Large intestine (tissue), 12 donors: Measurements from ENCODE around the gene NDUFA12. TPM values are rescaled to one million over a fixed set of nuclear protein-coding genes. Genes with fewer than 3 reads are reported as not detected.

Experiments
- DNase-seq, 2 donors: peaks; one replicate each; pipeline versions ENCODE4 v3.0.0 to v3.0.0-alpha.2; 2013
- H3K27ac ChIP-seq: one replicate; pipeline ENCODE4 v1.5.1; 2013; ENCODE audit warnings: low read length
- H3K27me3 ChIP-seq: 2 replicates; pipeline ENCODE4 v1.6.1; 2013; ENCODE audit warnings: low read length; ENCODE audit not compliant: control insufficient read depth, insufficient read depth
- H3K36me3 ChIP-seq: 2 replicates; pipeline ENCODE4 v1.6.1; 2013; ENCODE audit warnings: low read length; ENCODE audit not compliant: control insufficient read depth, insufficient read depth
- H3K4me1 ChIP-seq: one replicate; pipeline ENCODE4 v1.6.1; 2013; ENCODE audit warnings: low read length; ENCODE audit not compliant: control insufficient read depth, insufficient read depth
- H3K4me3 ChIP-seq: one replicate; pipeline ENCODE4 v1.5.1; 2013; ENCODE audit warnings: low read length
- H3K9me3 ChIP-seq: one replicate; pipeline ENCODE4 v1.6.1; 2013; ENCODE audit warnings: mild to moderate bottlenecking, low read depth, low read length, moderate library complexity; ENCODE audit not compliant: control insufficient read depth
- whole genome bisulfite sequencing: methylation state at CpG from one replicate; pipeline ENCODE4 v1.1.5; 2013; ENCODE audit warnings: low lambda C conversion rate; ENCODE audit not compliant: insufficient coverage; 5-methylcytosine and 5-hydroxymethylcytosine counted together
- long read RNA-seq, 11 donors: transcript quantifications; one replicate each; lab custom pipeline, GENCODE V29; 2026
- polyA plus RNA-seq: library from polyadenylated mRNA; unstranded; fragments of 120-200 nt; gene quantifications from one replicate; pipeline ENCODE4 v1.2.1, GENCODE V29; 2013

The NDUFA12 gene
- 106 TPM for polyA plus RNA-seq
- long read RNA-seq, donor 1, transcript NDUFA12-201 (4 exons, 635 nt), result major isoform, 62 of 83 reads
- long read RNA-seq, donor 1, partial matches to known transcripts, result 16 of 83 reads
- long read RNA-seq, donor 1, other reads (novel, unspliced or antisense), result 0 of 83 reads
- long read RNA-seq, donor 2, transcript NDUFA12-201 (4 exons, 635 nt), result major isoform, 120 of 154 reads
- long read RNA-seq, donor 2, partial matches to known transcripts, result 30 of 154 reads
- long read RNA-seq, donor 2, other reads (novel, unspliced or antisense), result 0 of 154 reads
- long read RNA-seq, donor 3, result 0 reads
- long read RNA-seq, donor 4, transcript NDUFA12-201 (4 exons, 635 nt), result major isoform, 14 of 16 reads
- long read RNA-seq, donor 4, partial matches to known transcripts, result 0 of 16 reads
- long read RNA-seq, donor 4, other reads (novel, unspliced or antisense), result 0 of 16 reads
- long read RNA-seq, donor 5, transcript NDUFA12-201 (4 exons, 635 nt), result major isoform, 60 of 68 reads
- long read RNA-seq, donor 5, partial matches to known transcripts, result 5 of 68 reads
- long read RNA-seq, donor 5, other reads (novel, unspliced or antisense), result 0 of 68 reads
- long read RNA-seq, donor 6, transcript NDUFA12-201 (4 exons, 635 nt), result major isoform, 105 of 168 reads
- long read RNA-seq, donor 6, partial matches to known transcripts, result 58 of 168 reads
- long read RNA-seq, donor 6, other reads (novel, unspliced or antisense), result 0 of 168 reads
- long read RNA-seq, donor 7, transcript NDUFA12-201 (4 exons, 635 nt), result major isoform, 69 of 95 reads
- long read RNA-seq, donor 7, partial matches to known transcripts, result 22 of 95 reads
- long read RNA-seq, donor 7, other reads (novel, unspliced or antisense), result 0 of 95 reads
- long read RNA-seq, donor 8, transcript NDUFA12-201 (4 exons, 635 nt), result major isoform, 163 of 256 reads
- long read RNA-seq, donor 8, partial matches to known transcripts, result 88 of 256 reads
- long read RNA-seq, donor 8, other reads (novel, unspliced or antisense), result 0 of 256 reads
- long read RNA-seq, donor 9, transcript NDUFA12-202 (2 exons, 472 nt), result minor isoform, 5 of 215 reads
- long read RNA-seq, donor 9, transcript NDUFA12-201 (4 exons, 635 nt), result major isoform, 131 of 215 reads
- long read RNA-seq, donor 9, partial matches to known transcripts, result 76 of 215 reads
- long read RNA-seq, donor 9, other reads (novel, unspliced or antisense), result 0 of 215 reads
- long read RNA-seq, donor 10, transcript NDUFA12-201 (4 exons, 635 nt), result major isoform, 123 of 180 reads
- long read RNA-seq, donor 10, transcript NDUFA12-206 (3 exons, 487 nt), result minor isoform, 6 of 180 reads
- long read RNA-seq, donor 10, partial matches to known transcripts, result 45 of 180 reads
- long read RNA-seq, donor 10, other reads (novel, unspliced or antisense), result 5 of 180 reads
- long read RNA-seq, donor 11, transcript NDUFA12-201 (4 exons, 635 nt), result major isoform, 94 of 137 reads
- long read RNA-seq, donor 11, partial matches to known transcripts, result 39 of 137 reads
- long read RNA-seq, donor 11, other reads (novel, unspliced or antisense), result 0 of 137 reads

DNA sequence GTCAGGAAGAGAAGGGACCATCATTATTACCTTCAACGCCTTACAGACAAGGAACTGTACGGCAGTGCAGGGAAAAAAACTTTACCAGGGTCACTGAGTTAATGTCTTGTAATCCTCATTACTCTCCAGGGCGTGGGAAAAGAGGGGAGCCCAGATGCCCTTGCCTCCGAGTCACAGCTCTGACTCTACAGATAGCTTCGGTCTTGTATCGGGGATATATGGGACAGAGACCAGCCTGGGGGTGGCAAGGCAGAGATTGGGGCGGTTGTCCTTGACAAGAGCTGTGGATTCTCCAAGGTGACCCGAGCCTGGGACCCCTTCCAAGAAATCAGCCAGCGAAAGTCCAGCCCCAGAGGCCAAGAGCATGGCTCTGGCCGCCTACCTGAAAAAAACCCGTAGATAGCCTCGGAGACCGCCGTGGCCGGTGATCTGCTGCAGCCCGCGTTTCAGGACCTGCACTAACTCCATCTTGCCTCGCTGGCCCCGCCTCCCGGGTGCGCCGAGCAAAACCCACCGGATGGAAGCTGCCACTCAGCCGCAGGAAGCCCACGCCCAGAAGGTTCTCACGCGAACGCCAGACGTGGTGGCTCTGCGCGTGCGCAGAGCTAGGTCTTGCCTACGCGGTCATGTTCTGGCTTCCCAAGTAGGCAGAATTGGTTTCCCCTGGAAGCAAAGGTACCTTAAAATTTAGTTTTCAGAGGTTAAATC is at the start of gene NDUFA12:
TSS of gene NDUFA12 (minus strand) at position 485 of the 708 bp plus-strand sequence. CDS start at position 468, 17 bp downstream.
- Histone ChIP-seq H3K9me3 (peaks cover 10% of the 10 kb centered on the region), H3K27me3 (no peaks in the 10 kb centered on the region), H3K36me3 (peaks cover 13% of the 10 kb centered on the region), H3K27ac (peak within 1 kb of the TSS; percentile 86), H3K4me1 (peaks cover 3% of the 10 kb centered on the region), H3K4me3 (peak within 1 kb of the TSS; percentile 89)
- no CpG with 5 or more reads among the region's 34 CpGs for WGBS
- DNase-seq, result peak; percentile 95 to 98

DNA sequence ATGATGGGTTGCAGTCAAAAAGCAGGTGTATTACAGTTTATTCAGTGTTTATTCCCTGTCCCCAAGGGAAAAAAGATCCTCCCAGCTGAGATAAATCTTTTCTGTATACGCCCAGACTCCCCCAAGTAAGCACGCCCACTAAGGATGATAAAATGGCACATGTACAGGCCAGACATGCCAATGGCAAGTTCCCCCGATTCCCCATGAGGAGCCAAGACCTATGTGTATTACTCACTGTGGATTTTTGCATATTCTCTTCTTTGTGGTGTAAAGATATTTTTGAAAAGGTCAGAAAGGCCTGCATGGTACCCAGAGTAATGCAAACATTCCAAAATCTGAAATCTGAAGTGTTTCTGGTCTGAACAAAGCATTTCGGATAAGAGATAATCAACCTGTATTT is 47.7 kb upstream of the NDUFA12 start:
- Histone ChIP-seq H3K4me1 (no peaks in the 10 kb centered on the region), H3K27ac (no peak overlapping the region), H3K36me3 (peaks cover 34% of the 10 kb centered on the region), H3K9me3 (no peaks in the 10 kb centered on the region), H3K27me3 (no peaks in the 10 kb centered on the region), H3K4me3 (no peak overlapping the region)
- no peak for DNase-seq
- 86% methylated on average over 1 of the region's 4 CpGs for WGBS

DNA sequence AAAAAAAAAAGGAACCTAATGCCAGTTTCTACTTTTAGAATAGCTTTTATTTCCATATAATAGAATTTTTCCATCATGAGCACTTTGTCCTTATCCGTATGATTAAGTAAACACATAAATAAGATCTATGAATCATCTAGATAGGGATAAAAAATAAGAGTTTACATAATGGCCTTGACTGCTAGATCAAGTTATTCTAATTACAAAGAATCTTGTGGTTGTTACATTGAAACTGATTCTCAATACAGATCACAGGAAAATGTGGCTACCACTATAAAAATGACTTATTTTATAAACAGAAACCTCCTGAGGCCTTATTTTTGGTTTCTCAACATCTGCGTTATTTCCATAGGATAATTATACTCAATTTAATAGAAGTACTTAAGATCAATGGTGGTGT is 34.4 kb upstream of the NDUFA12 start:
- 100% methylated on average over 1 of the region's 2 CpGs for WGBS
- H3K27ac ChIP-seq, result no peak overlapping the region

DNA sequence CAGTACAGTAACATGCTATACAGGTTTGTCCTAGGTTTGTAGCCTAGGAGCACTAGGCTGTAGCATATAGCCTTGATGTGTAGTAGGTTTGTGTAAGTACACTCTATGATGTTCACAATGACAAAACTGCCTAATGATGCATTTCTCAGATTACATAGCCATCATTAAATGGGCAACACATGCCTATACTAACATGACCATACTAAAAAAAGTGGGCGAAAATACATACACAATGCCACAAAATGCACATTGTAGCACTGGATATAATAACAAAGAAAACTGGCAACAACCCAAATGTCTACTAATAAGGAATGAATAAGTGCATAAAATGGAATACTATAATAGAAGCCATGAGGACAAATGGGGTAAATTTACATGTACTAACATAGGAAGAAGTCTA is 31.3 kb upstream of the NDUFA12 start:
- Histone ChIP-seq H3K36me3 (peaks cover 22% of the 10 kb centered on the region), H3K4me3 (no peak overlapping the region), H3K27me3 (no peaks in the 10 kb centered on the region), H3K4me1 (no peaks in the 10 kb centered on the region), H3K27ac (no peak overlapping the region), H3K9me3 (no peaks in the 10 kb centered on the region)
- no CpG with 5 or more reads among the region's 1 CpG for WGBS
- DNase-seq, result no peak

More for the DNA sequence above, 34.4 kb upstream of the NDUFA12 start:
- Histone ChIP-seq H3K36me3 (peaks cover 28% of the 10 kb centered on the region), H3K27me3 (no peaks in the 10 kb centered on the region), H3K9me3 (no peaks in the 10 kb centered on the region), H3K4me1 (no peaks in the 10 kb centered on the region), H3K4me3 (no peak overlapping the region)
- no peak for DNase-seq

DNA sequence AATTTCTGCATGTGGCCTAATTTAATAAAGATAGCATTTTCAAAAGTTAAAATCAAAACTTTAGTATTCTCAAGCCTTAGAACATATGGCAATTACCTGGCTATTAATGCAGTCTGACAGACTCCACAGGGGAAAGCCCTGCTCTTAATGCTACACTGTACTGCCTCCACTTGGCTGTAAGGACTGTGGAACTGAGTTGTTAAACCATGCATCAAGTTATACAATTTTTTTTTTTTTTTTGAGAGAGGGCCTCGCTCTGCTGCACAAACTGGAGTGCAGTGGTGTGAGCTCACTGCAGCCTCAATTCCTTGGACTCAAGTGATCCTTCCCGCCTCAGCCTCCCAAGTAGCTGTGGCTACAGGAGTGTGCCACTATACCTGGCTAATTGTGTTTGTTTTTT is 19.0 kb upstream of the NDUFA12 start:
- WGBS, result 100% methylated on average over 1 of the region's 2 CpGs

DNA sequence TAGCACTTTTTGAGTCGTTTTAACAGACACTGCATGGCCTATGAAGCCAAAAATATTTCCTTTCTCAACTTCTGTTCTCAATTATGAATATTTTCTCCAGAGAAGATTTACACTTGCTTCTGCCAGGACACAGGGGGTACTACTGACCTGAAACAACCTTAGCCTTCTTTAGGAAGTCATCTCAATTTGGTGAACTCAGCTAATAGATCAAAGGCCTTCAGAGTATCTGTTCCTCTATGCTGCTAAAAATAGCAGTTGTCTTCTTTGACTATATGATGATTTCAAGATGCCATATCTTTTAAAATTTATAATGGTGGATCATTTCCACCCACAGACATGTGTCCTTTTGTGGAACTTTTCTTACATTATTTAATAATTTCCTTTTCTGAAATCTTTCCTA is 14.0 kb upstream of the NDUFA12 start:
- DNase-seq, result no peak
- H3K36me3 ChIP-seq, result peaks cover 5% of the 10 kb centered on the region
- H3K27me3 ChIP-seq, result no peaks in the 10 kb centered on the region
- H3K4me3 ChIP-seq, result no peak overlapping the region
- WGBS, result 100% methylated on average over 1 of the region's 1 CpG
- no peak overlapping the region for H3K27ac ChIP-seq
- no peaks in the 10 kb centered on the region for H3K9me3 ChIP-seq
- H3K4me1 ChIP-seq, result no peaks in the 10 kb centered on the region

More for the DNA sequence above, 19.0 kb upstream of the NDUFA12 start:
- Histone ChIP-seq H3K27ac (no peak overlapping the region), H3K4me3 (no peak overlapping the region), H3K9me3 (no peaks in the 10 kb centered on the region), H3K4me1 (no peaks in the 10 kb centered on the region), H3K36me3 (peaks cover 20% of the 10 kb centered on the region), H3K27me3 (no peaks in the 10 kb centered on the region)
- no peak for DNase-seq

DNA sequence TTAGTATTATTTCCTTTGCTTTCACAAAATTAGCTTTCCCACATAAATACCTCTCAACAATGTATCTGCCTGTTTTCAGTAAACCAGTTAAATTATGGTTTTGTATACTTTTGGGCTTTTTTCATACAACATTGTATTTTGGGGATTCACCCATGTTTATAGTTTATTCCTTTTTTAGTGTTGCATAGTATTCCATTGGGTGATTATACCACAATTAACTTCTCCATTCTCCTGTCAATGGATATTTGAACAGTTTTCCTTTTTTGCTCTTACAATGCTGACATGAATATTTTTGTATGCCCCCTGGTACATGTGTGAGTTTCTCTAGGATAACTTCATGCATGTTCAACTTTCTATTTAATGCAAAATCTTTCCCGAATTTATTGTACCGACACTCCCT is 12.6 kb upstream of the NDUFA12 start:
- peaks cover 2% of the 10 kb centered on the region for H3K36me3 ChIP-seq
- WGBS, result 100% methylated on average over 1 of the region's 2 CpGs
- no peak for DNase-seq

DNA sequence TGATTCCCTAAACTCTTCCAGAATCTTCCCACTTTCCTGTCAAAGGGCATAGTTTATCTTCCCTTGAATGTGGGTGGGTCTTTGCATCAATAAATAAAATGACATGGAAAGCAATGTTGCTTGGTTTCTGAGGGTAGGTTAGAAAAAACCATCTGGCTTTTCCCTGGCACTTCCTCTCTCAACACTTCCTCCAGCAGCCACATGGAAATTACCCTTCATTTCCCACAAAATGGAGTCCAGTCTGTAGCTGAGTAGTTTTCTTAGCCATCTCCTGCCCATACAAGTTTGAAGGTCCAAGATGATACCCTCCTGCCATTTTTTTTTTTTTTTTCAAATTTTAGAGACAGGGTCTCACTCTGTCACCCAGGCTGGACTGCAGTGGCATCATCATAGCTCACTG is 11.1 kb upstream of the NDUFA12 start:
- H3K27me3 ChIP-seq, result no peaks in the 10 kb centered on the region
- H3K27ac ChIP-seq, result no peak overlapping the region
- H3K4me3 ChIP-seq, result no peak overlapping the region

More for the DNA sequence above, 12.6 kb upstream of the NDUFA12 start:
- Histone ChIP-seq H3K9me3 (no peaks in the 10 kb centered on the region), H3K27ac (no peak overlapping the region), H3K4me3 (no peak overlapping the region), H3K27me3 (no peaks in the 10 kb centered on the region), H3K4me1 (no peaks in the 10 kb centered on the region)

DNA sequence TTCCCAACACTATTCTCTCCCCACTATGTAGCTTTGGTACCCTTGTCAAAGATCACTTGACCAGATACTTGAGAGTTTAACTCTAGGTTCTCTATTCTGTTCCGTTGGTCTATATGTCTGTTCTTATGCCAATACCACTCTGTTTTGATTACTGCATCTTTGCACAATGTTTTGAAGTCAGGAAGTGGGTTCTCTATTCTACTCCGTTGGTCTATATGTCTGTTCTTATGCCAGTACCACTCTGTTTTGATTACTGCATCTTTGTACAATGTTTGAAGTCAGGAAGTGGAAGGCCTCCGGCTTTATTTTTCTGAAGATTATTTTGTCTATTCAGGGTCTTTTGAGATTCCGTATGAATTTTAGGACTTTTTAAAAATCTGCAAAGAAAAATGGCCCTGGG is 2.7 kb upstream of the NDUFA12 start:
- Histone ChIP-seq H3K9me3 (peaks cover 10% of the 10 kb centered on the region), H3K27ac (no peak overlapping the region), H3K4me3 (no peak overlapping the region), H3K4me1 (peaks cover 3% of the 10 kb centered on the region), H3K36me3 (peaks cover 5% of the 10 kb centered on the region), H3K27me3 (no peaks in the 10 kb centered on the region)
- 93% methylated on average over 3 of the region's 4 CpGs for WGBS
- no peak for DNase-seq

More for the DNA sequence above, 11.1 kb upstream of the NDUFA12 start:
- Histone ChIP-seq H3K36me3 (peaks cover 2% of the 10 kb centered on the region), H3K4me1 (no peaks in the 10 kb centered on the region), H3K9me3 (no peaks in the 10 kb centered on the region)
- no peak for DNase-seq
